Liver (tissue), 9 donors: ENCODE results near the gene TRAK1. TPM values are rescaled to one million over a fixed set of nuclear protein-coding genes. Genes with fewer than 3 reads are reported as not detected.

Source experiments
- DNase-seq: peaks from one replicate; pipeline ENCODE4 v3.0.0-alpha.2; 2017; ENCODE audit warnings: low spot score
- H3K27ac ChIP-seq, 2 donors: one replicate each; pipeline ENCODE4 v1.7.0; 2013; ENCODE audit warnings: inconsistent platforms in 2 of 2, low read length in 2 of 2, control low read depth in 1 of 2, low read depth in 1 of 2, mild to moderate bottlenecking in 1 of 2
- H3K27me3 ChIP-seq, 4 donors: one replicate each; pipeline versions ENCODE4 v1.6.1 to v1.7.0; 2013; ENCODE audit warnings: low read length in 3 of 4, inconsistent platforms in 1 of 4, mild to moderate bottlenecking in 1 of 4, moderate library complexity in 1 of 4; ENCODE audit not compliant: control insufficient read depth in 4 of 4, insufficient read depth in 4 of 4
- H3K36me3 ChIP-seq, 4 donors: one replicate each; pipeline versions ENCODE4 v1.6.1 to v1.7.0; 2013; ENCODE audit warnings: low read length in 3 of 4, mild to moderate bottlenecking in 3 of 4, low read depth in 1 of 4, moderate library complexity in 1 of 4; ENCODE audit not compliant: control insufficient read depth in 4 of 4, insufficient read depth in 3 of 4
- H3K4me1 ChIP-seq, 4 donors: one replicate each; pipeline versions ENCODE4 v1.6.1 to v1.7.0; 2013; ENCODE audit warnings: low read length in 3 of 4, mild to moderate bottlenecking in 3 of 4, moderate library complexity in 1 of 4; ENCODE audit not compliant: control insufficient read depth in 4 of 4, insufficient read depth in 4 of 4
- H3K4me3 ChIP-seq, 3 donors: one replicate each; pipeline versions ENCODE4 v1.6.1 to v1.7.0; 2013; ENCODE audit warnings: low read length in 3 of 3, control low read depth in 1 of 3, low read depth in 1 of 3, mild to moderate bottlenecking in 1 of 3
- H3K9ac ChIP-seq, 2 donors: one replicate each; pipeline ENCODE4 v1.7.0; 2013; ENCODE audit warnings: low read length in 2 of 2, mild to moderate bottlenecking in 2 of 2, moderate library complexity in 2 of 2, control low read depth in 1 of 2, low read depth in 1 of 2
- H3K9me3 ChIP-seq, 4 donors: one replicate each; pipeline versions ENCODE4 v1.6.1 to v1.7.0; 2013; ENCODE audit warnings: low read length in 3 of 4; ENCODE audit not compliant: control insufficient read depth in 4 of 4
- ATF3 ChIP-seq: IDR thresholded peaks from 2 replicates; pipeline ENCODE4 v1.6.1; 2016; ENCODE audit warnings: antibody characterized with exemption
- EGR1 ChIP-seq, 2 donors: IDR thresholded peaks; 2 replicates each; pipeline ENCODE4 v1.6.1; 2016 to 2018; ENCODE audit warnings: antibody characterized with exemption in 2 of 2, low read depth in 2 of 2
- FOXA1 ChIP-seq: IDR thresholded peaks from 2 replicates; pipeline ENCODE4 v1.6.1; 2016; ENCODE audit warnings: antibody characterized with exemption
- FOXA2 ChIP-seq: IDR thresholded peaks from 2 replicates; pipeline ENCODE4 v1.6.1; 2016; ENCODE audit warnings: antibody characterized with exemption
- GABPA ChIP-seq, 2 donors: IDR thresholded peaks in 1 of 2; conservative IDR thresholded peaks in 1 of 2; 2 replicates each; pipeline ENCODE4 v1.6.1; 2016; ENCODE audit warnings: antibody characterized with exemption in 2 of 2, mild to moderate bottlenecking in 1 of 2, moderate library complexity in 1 of 2
- HNF4G ChIP-seq: IDR thresholded peaks from 2 replicates; pipeline ENCODE4 v1.6.1; 2016; ENCODE audit warnings: antibody characterized with exemption
- JUND ChIP-seq, 2 donors: IDR thresholded peaks; 2 replicates each; pipeline ENCODE4 v1.6.1; 2016; ENCODE audit warnings: antibody characterized with exemption in 2 of 2
- MAX ChIP-seq: IDR thresholded peaks from 2 replicates; pipeline ENCODE4 v1.6.1; 2016; ENCODE audit warnings: antibody characterized with exemption
- NR2F2 ChIP-seq: IDR thresholded peaks from 2 replicates; pipeline ENCODE4 v1.6.1; 2016; ENCODE audit warnings: antibody characterized with exemption
- RAD21 ChIP-seq, 2 donors: IDR thresholded peaks; 2 replicates each; pipeline ENCODE4 v1.6.1; 2016; ENCODE audit warnings: antibody characterized with exemption in 2 of 2, mild to moderate bottlenecking in 2 of 2
- RXRA ChIP-seq, 2 donors: IDR thresholded peaks; 2 replicates each; pipeline ENCODE4 v1.6.1; 2017 to 2018; ENCODE audit warnings: antibody characterized with exemption in 2 of 2, mild to moderate bottlenecking in 1 of 2
- SP1 ChIP-seq: IDR thresholded peaks from 2 replicates; pipeline ENCODE4 v1.6.1; 2018; ENCODE audit warnings: antibody characterized with exemption, mild to moderate bottlenecking
- TAF1 ChIP-seq: conservative IDR thresholded peaks from 2 replicates; pipeline ENCODE4 v1.6.1; 2016; ENCODE audit warnings: antibody characterized with exemption, mild to moderate bottlenecking
- YY1 ChIP-seq: IDR thresholded peaks from 2 replicates; pipeline ENCODE4 v1.6.1; 2016; ENCODE audit warnings: antibody characterized with exemption, mild to moderate bottlenecking
- ZBTB33 ChIP-seq: IDR thresholded peaks from 2 replicates; pipeline ENCODE4 v1.6.1; 2016; ENCODE audit warnings: antibody characterized with exemption
- WGBS: extraction: QIAGEN DNeasy Blood & Tissue Kit; methylation state at CpG from one replicate; pipeline ENCODE4 v1.1.7; 2013; 5-methylcytosine and 5-hydroxymethylcytosine counted together
- polyA plus RNA-seq, 2 donors: library from polyadenylated mRNA; stranded (reverse) in 1 of 2; unstranded in 1 of 2; fragments of 200-250 nt in 1 of 2; fragments of >200 nt in 1 of 2; fragmentation: Nextera tagmentation in 1 of 2; extraction: Ambion mirVana in 1 of 2; gene quantifications; one replicate each; pipeline versions ENCODE4 v1.2.1 to v1.2.3, GENCODE V29; 2013 to 2015
- total RNA-seq, 2 donors: library from RNA; depleted of rRNA; stranded (reverse); fragments of >200 nt; gene quantifications; one replicate each; pipeline ENCODE4 v1.2.3, GENCODE V29; 2014
- TF ChIP-seq, protein P1 (sequence below): IDR thresholded peaks from 2 replicates; pipeline ENCODE4 v1.6.1; 2016; ENCODE audit warnings: antibody characterized with exemption, mild to moderate bottlenecking
- TF ChIP-seq, protein P2 (sequence below): fragments of 150-350 bp; IDR thresholded peaks from 2 replicates; pipeline ENCODE4 v1.5.1; 2017; ENCODE audit warnings: improper control_type of control experiment, low read depth, low read length; ENCODE audit not compliant: missing input control
- donor health status: healthy.
- donor health status: healthy.
- donor health status: healthy.
- donor health status: healthy.
- donor health status: healthy.

The TRAK1 gene
- total and polyA plus RNA-seq, 4 donors, result 3.4 to 21.7 (median 8.6) TPM

DNA sequence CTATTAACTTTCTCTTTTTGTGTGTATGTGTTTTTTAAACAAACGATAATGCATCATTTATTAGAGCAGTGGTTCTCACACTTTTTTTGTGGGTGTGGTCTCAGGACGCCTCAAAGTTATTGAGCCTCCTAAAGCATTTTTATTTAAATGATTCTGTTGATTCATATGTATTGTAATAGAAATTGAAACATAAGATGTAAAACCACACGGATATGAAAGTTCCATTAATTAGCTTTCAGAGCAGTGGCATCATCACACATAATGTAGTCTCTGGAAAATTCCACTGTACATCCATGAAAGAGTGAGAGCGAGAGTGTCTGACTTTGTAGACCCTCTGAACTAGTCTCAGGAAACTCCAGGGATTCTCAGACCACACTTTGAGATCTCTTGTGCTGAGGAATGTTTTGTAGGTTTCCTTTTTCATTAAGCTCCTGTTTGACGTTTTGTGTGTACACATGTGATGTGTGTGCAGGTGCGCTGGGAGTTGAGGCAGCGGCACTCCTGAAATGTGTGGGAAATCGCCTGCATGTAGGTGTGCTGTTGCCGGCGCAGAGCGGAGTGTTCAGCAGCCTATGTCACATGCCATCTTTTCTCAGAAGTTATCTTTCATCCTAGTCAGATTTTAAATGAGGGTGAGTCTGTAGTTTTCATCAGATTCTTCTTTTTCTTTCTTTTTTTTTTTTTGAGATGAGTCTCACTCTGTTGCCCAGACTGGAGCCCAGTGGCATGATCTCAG lies 5.3 kb upstream of the TRAK1 start:
- TF ChIP-seq, protein P1, sequence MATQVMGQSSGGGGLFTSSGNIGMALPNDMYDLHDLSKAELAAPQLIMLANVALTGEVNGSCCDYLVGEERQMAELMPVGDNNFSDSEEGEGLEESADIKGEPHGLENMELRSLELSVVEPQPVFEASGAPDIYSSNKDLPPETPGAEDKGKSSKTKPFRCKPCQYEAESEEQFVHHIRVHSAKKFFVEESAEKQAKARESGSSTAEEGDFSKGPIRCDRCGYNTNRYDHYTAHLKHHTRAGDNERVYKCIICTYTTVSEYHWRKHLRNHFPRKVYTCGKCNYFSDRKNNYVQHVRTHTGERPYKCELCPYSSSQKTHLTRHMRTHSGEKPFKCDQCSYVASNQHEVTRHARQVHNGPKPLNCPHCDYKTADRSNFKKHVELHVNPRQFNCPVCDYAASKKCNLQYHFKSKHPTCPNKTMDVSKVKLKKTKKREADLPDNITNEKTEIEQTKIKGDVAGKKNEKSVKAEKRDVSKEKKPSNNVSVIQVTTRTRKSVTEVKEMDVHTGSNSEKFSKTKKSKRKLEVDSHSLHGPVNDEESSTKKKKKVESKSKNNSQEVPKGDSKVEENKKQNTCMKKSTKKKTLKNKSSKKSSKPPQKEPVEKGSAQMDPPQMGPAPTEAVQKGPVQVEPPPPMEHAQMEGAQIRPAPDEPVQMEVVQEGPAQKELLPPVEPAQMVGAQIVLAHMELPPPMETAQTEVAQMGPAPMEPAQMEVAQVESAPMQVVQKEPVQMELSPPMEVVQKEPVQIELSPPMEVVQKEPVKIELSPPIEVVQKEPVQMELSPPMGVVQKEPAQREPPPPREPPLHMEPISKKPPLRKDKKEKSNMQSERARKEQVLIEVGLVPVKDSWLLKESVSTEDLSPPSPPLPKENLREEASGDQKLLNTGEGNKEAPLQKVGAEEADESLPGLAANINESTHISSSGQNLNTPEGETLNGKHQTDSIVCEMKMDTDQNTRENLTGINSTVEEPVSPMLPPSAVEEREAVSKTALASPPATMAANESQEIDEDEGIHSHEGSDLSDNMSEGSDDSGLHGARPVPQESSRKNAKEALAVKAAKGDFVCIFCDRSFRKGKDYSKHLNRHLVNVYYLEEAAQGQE, result no peak
- no peak for TF ChIP-seq ATF3
- no peak for TF ChIP-seq FOXA1
- no peak for TF ChIP-seq NR2F2
- no peak for TF ChIP-seq MAX
- TF ChIP-seq SP1, result no peak
- no peak for TF ChIP-seq FOXA2
- TF ChIP-seq JUND (IDR thresholded peaks at IDR 0.05), result no peak
- TF ChIP-seq, protein P2, sequence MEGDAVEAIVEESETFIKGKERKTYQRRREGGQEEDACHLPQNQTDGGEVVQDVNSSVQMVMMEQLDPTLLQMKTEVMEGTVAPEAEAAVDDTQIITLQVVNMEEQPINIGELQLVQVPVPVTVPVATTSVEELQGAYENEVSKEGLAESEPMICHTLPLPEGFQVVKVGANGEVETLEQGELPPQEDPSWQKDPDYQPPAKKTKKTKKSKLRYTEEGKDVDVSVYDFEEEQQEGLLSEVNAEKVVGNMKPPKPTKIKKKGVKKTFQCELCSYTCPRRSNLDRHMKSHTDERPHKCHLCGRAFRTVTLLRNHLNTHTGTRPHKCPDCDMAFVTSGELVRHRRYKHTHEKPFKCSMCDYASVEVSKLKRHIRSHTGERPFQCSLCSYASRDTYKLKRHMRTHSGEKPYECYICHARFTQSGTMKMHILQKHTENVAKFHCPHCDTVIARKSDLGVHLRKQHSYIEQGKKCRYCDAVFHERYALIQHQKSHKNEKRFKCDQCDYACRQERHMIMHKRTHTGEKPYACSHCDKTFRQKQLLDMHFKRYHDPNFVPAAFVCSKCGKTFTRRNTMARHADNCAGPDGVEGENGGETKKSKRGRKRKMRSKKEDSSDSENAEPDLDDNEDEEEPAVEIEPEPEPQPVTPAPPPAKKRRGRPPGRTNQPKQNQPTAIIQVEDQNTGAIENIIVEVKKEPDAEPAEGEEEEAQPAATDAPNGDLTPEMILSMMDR, result no peak
- TF ChIP-seq YY1, result no peak
- no peak for TF ChIP-seq ZBTB33
- Histone ChIP-seq H3K4me3 (no peak overlapping the region), H3K27me3 (no peaks in the 10 kb centered on the region), H3K27ac (no peak overlapping the region), H3K9ac (no peak overlapping the region), H3K9me3 (no peaks in the 10 kb centered on the region), H3K4me1 (peaks cover 2 to 3% (median 3%) of the 10 kb centered on the region in 4 donors), H3K36me3 (peaks cover 2 to 24% (median 10%) of the 10 kb centered on the region in 4 donors)
- WGBS, result 93% methylated on average over 11 of the region's 11 CpGs
- no peak for DNase-seq

DNA sequence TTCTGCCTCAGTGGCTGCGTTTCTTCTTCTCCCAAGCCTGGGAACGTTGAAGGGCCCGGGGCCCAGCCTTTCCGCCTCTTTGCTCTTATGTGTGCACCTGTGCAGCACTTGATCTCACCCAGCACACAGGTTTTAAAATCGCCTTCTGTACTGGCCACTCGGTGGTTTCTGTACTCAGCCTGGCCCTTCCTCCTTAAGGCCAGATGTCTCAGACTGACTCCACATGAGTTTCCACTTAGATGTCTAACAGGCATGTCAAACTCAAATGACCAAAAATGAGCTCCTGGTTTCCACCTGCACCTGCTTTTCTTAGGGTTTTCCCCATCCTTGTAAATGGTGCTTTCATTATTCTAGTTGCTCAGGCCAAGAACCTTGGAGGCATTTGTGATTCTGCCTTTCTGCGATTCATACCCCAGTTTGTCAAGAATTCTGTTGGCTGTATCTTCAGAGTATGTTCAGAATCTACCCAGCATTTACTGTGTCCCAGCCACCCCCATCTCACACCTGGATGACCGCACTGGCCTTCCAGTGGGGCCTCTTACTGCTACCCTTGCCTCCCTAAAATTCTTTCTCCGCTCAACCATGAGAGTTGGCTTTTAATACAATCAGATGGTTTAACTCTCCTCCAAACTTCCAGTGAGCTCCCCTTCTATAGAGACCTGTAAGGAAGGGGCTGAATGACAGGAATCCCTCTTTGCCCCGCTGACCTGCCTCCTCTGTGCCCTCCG lies 2.2 kb upstream of the TRAK1 start:
- Histone ChIP-seq H3K4me1 (no peaks in the 10 kb centered on the region), H3K9ac (no peak overlapping the region), H3K4me3 (no peak overlapping the region), H3K27me3 (no peaks in the 10 kb centered on the region), H3K36me3 (peaks cover 2 to 24% (median 10%) of the 10 kb centered on the region in 4 donors), H3K27ac (no peak overlapping the region), H3K9me3 (no peaks in the 10 kb centered on the region)
- 92% methylated on average over 11 of the region's 11 CpGs for WGBS
- no peak for DNase-seq
- no peak for TF ChIP-seq EGR1 (IDR thresholded peaks at IDR 0.05; ENCODE audit: low read depth in 2 of 2)
- no peak for TF ChIP-seq GABPA (IDR thresholded peaks at IDR 0.05 in 1 of 2, conservative IDR thresholded peaks at IDR 0.05 in 1 of 2)
- TF ChIP-seq ATF3, result no peak
- no peak for TF ChIP-seq RAD21 (IDR thresholded peaks at IDR 0.05)
- TF ChIP-seq FOXA1, result no peak
- TF ChIP-seq RXRA (IDR thresholded peaks at IDR 0.05), result no peak
- no peak for TF ChIP-seq ZBTB33
- TF ChIP-seq, protein P2, result no peak
- TF ChIP-seq TAF1, result no peak
- no peak for TF ChIP-seq JUND (IDR thresholded peaks at IDR 0.05)
- TF ChIP-seq HNF4G, result no peak
